Right cardiac atrium (tissue), 5 donors: ENCODE measurements around the gene COX6B1. TPM values are rescaled to one million over a fixed set of nuclear protein-coding genes. Genes with fewer than 3 reads are reported as not detected.
A peak's percentile ranks its signal among the peaks of the same experiment; 100 is the strongest.
"Not testable (repeated sequence)": the region's sequence is repeated elsewhere in the genome, so short reads cannot be mapped to it uniquely, and the experiment has no call there.

Source experiments
- ATAC-seq, 2 donors: fragments of 200-7000 bp; cut with Tn5 transposase; one replicate each; pipeline versions ENCODE4 v1.8.0 to v1.9.1; 2020; ENCODE audit warnings: moderate library complexity in 2 of 2, mild to moderate bottlenecking in 1 of 2
- DNase-seq, 3 donors: peaks; one replicate each; pipeline ENCODE4 v3.0.0-alpha.2; 2020
- H3K27ac ChIP-seq: one replicate; pipeline ENCODE4 v1.5.1; 2013; ENCODE audit warnings: mild to moderate bottlenecking, low read length, control low read depth, moderate library complexity
- H3K27me3 ChIP-seq: one replicate; pipeline ENCODE4 v1.6.1; 2013; ENCODE audit not compliant: control insufficient read depth, insufficient read depth
- H3K4me1 ChIP-seq: one replicate; pipeline ENCODE4 v1.6.1; 2013; ENCODE audit warnings: low read length; ENCODE audit not compliant: control insufficient read depth, insufficient read depth
- H3K4me3 ChIP-seq: one replicate; pipeline ENCODE4 v1.5.1; 2013; ENCODE audit warnings: low read length, control low read depth
- H3K9me3 ChIP-seq: one replicate; pipeline ENCODE4 v1.6.1; 2013; ENCODE audit warnings: low read length; ENCODE audit not compliant: control insufficient read depth
- WGBS: extraction: QIAGEN DNeasy Blood & Tissue Kit; methylation state at CpG from one replicate; pipeline ENCODE4 v1.1.7; 2013; 5-methylcytosine and 5-hydroxymethylcytosine counted together
- intact Hi-C, 4 donors: fragments of 100-400 bp; cut with DNase I; formaldehyde crosslinking; loops; one replicate each; pipeline versions ENCODE4 v1.11.0 to v1.14.0; 2022 to 2023
- polyA plus RNA-seq: library from polyadenylated mRNA; stranded (reverse); fragments of 200-250 nt; gene quantifications from one replicate; pipeline ENCODE4 v1.2.3, GENCODE V29; 2013
- total RNA-seq, 4 donors: library from RNA; stranded (reverse); fragmentation: NEBNext Ultra II Directional; extraction: Animal tissue kit (Norgen Biotek cat#: 25700); gene quantifications; one replicate each; pipeline ENCODE4 v1.2.1, GENCODE V29; 2021
- donor health status: healthy with polysubstance abuse.
- donor health status: DM: no; HTN: yes; CAD: no.
- donor health status: DM: no; HTN: no; CAD: no.
- donor health status: DM: no; HTN: yes; CAD: no; lungs with severe emphysema.
- donor health status: DM: yes; HTN: yes; CAD: no.

COX6B1 gene
- total and polyA plus RNA-seq, 5 donors, result 899 to 3,084 (median 1,127) TPM

DNA sequence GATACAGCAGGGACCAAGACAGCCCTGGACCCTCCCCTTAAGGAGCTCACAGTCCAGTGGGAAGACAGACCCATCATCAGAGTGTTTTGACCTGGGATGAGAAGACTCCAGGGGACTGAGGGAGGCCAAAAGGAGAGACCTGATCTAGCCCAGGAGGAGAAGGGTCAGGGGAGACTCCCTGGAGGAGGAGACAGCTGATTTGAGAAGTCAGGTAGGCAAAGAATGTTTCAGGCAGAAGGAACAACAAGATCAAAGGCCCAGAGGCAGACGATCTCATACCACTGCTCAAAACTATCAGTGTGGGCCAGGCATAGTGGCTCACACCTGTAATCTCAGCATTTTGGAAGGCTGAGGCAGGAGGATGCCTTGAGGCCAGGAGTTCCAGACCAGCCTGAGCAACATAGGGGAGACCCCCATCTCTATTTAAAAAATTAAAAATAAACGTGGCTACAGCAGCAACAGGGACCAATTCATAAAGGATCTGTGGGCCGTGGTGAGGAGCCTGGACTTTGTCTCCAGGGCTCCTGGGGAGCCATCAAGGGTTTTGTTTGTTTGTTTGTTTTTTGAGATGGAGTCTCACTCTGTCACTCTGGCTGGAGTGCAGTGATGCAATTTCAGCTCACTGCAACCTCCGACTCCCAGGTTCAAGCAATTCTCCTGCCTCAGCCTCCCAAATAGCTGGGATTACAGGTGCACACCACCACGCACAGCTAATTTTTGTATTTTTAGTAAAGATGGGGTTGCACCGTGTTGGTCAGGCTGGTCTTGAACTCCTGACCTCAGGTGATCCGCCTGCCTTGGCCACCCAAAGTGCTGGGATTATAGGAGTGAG lies 2.2 kb upstream of the COX6B1 start:
- Histone ChIP-seq H3K4me3 (no peak overlapping the region), H3K4me1 (no peaks in the 10 kb centered on the region), H3K27me3 (no peaks in the 10 kb centered on the region), H3K9me3 (no peaks in the 10 kb centered on the region), H3K27ac (no peak overlapping the region)
- DNase-seq (no peak), ATAC-seq (no peak)
- 71% methylated on average over 7 of the region's 7 CpGs for WGBS
- intact Hi-C loops, result no loop called here

DNA sequence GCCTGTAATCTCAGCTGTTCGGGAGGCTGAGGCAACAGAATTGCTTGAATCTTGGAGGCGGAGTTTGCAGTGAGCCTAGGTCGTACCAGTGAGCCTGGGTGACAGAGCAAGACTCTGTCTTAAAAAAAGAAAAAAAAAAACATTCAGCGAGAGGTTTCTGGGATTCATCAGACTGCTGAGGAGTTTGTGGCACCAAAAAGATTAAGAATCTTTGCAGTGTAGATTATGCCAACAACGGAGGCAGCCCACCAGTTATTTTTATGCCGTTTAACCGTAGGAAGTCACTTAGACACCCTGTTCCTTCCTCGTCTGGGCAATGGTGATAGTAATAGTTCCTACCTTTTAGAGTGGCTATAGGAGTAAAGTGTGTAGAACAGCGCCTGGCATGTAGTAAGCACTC lies 2.5 kb downstream of the COX6B1 start:
- H3K27me3 ChIP-seq, result no peaks in the 10 kb centered on the region
- no peak overlapping the region for H3K27ac ChIP-seq
- no peaks in the 10 kb centered on the region for H3K4me1 ChIP-seq
- no peak overlapping the region for H3K4me3 ChIP-seq
- intact Hi-C loops, result no loop called here
- ATAC-seq, result no peak
- no peak for DNase-seq
- no peaks in the 10 kb centered on the region for H3K9me3 ChIP-seq
- 64% methylated on average over 9 of the region's 9 CpGs for WGBS

DNA sequence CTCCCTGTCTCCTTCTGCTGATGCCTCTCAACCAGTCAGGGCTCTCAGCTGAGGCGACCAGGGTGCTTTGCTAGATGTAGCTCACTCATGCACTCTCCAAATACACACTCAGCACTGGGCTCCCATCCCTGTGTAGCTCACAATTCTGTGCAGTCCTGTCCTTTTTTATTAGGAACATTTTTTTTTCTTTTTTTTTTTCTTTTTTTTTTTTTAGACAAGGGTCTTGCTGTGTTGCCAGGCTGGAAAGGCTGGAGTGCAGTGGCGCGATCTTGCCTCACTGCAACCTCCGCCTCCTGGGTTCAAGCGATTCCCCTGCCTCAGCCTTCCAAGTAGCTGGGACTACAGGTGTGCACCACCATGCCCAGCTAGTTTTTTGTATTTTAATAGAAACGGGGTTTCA lies 6.7 kb downstream of the COX6B1 start:
- DNase-seq, H3K27me3 ChIP-seq, H3K4me1 ChIP-seq, H3K27ac ChIP-seq, ATAC-seq, H3K4me3 ChIP-seq, H3K9me3 ChIP-seq, intact Hi-C loops: not testable (repeated sequence)
- WGBS, result 97% methylated on average over 6 of the region's 6 CpGs

DNA sequence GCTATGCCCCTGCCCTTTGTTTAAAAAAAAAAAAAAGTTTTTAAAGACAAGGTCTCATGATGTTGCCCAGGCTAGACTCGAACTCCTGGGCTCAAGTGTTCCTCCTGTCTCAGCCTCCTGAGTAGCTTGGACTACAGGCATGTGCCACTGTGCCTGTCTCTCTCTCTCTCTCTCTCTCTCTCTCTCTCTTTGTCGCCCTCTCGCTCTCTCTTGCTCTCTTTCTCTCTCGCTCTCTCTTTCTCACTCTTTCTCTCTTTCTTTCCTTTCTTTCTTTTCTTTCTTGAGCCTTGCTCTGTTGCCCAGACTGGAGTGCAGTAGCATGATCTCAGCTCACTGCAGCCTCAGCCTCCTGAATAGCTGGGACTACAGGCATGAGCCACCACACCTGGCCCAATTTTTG lies 7.5 kb downstream of the COX6B1 start:
- Histone ChIP-seq H3K4me1 (no peaks in the 10 kb centered on the region), H3K27ac (no peak overlapping the region), H3K27me3 (no peaks in the 10 kb centered on the region), H3K4me3 (no peak overlapping the region), H3K9me3 (no peaks in the 10 kb centered on the region)
- intact Hi-C loops, result no loop called here
- 97% methylated on average over 4 of the region's 4 CpGs for WGBS
- no peak for ATAC-seq
- no peak for DNase-seq

DNA sequence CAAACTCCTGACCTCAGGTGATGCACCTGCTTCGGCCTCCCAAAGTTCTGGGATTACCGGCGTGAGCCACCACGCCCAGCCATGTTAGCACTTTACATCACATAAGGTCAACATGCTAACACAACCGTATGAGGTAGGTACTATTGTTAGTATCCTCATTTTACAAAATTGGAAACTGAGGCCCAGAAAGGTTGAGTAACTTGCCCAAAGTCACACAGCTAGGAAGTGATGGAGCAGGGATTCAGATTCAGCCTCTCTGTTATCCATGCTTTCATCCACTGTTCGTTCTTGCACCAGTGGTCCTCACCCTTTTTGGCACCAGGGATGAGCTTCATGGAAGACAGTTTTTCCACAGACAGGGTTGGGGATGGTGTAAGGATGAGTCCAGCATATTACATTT lies 8.6 kb downstream of the COX6B1 start:
- 95% methylated on average over 6 of the region's 6 CpGs for WGBS
- intact Hi-C loops, result no loop called here
- Histone ChIP-seq H3K9me3 (no peaks in the 10 kb centered on the region), H3K4me1 (no peaks in the 10 kb centered on the region), H3K4me3 (no peak overlapping the region), H3K27me3 (no peaks in the 10 kb centered on the region), H3K27ac (no peak overlapping the region)
- ATAC-seq (no peak), DNase-seq (no peak)

DNA sequence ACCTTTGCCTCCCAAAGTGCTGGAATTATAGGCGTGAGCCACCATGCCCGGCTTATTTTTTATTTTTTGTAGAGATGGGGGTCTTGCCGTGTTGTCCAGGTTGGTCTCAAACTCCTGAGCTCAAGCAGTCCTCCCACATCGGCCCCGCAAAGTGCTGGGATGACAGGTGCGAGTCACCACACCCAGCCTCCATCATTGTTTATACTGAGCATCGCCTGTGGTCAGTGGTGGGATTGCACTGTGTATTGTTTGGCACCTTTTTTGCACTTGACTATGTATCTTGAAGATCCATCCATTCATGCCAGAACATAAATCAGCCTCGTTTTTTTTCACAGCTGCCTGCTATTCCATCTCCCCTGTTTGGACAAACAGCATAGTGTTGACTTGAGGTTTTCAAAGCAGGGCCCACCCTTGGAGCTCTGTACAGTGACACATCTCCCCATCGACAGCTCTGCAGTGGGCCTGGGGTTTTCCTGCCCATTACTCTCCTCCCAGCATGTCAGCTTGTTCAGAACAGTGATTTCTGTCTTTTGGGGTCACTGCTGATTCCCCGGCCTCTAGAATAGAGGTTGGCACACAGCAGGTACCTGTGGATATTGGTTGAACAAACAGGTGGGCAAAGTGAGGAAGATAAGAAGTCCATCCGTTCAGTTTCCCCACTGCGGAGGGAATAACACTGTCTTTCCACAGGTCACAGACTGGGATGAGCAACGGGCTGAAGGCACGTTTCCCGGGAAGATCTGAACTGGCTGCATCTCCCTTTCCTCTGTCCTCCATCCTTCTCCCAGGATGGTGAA lies 10.0 kb downstream of the COX6B1 start:
- Histone ChIP-seq H3K4me1 (no peaks in the 10 kb centered on the region), H3K27ac (no peak overlapping the region), H3K9me3 (no peaks in the 10 kb centered on the region), H3K27me3 (no peaks in the 10 kb centered on the region), H3K4me3 (no peak overlapping the region)
- intact Hi-C loops, result no loop called here
- WGBS, result 93% methylated on average over 15 of the region's 15 CpGs
- ATAC-seq (peak in 1 of 2 donors; percentile 17), DNase-seq (no peak)

DNA sequence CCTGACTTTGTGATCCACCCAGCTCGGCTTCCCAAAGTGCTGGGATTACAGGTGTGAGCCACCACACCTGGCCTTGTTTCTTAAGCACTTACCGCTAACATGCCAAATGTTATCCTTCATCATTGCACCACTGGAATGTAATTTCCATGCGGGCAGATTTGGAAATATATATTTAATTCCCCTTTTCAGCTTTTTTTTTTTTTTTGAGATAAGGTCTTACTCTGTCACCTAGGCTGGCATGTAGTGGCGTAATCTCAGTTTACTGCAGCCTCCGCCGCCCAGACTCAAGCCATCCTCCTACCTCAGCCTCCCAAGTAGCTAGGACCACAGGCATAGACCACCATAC lies 13.8 kb downstream of the COX6B1 start:
- Histone ChIP-seq H3K4me3 (no peak overlapping the region), H3K27me3 (no peaks in the 10 kb centered on the region), H3K9me3 (no peaks in the 10 kb centered on the region), H3K4me1 (no peaks in the 10 kb centered on the region), H3K27ac (no peak overlapping the region)
- DNase-seq, result no peak
- no peak for ATAC-seq
- intact Hi-C loops, result no loop called here
- WGBS, result 97% methylated on average over 6 of the region's 6 CpGs

DNA sequence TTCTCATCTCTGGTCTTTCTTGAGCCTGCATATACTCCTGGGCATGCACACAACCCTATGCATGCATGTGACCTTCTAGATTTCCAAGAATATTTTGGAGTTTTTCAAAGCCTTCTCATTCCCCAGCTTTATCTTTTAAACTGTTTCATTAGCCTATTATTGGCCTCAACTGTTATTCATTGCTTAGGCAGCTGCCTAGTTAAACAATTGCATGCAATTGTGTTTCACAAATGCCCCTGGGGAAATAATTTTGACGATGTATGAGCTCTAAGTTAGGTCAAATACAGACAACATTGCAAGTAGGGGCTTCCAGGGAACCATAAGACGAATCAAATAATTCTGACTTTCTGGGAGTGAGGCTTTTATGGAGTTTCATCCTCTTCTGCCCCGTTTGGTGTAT lies 15.9 kb downstream of the COX6B1 start:
- ATAC-seq, result no peak
- H3K9me3 ChIP-seq, result no peaks in the 10 kb centered on the region
- WGBS, result 82% methylated on average over 3 of the region's 3 CpGs

DNA sequence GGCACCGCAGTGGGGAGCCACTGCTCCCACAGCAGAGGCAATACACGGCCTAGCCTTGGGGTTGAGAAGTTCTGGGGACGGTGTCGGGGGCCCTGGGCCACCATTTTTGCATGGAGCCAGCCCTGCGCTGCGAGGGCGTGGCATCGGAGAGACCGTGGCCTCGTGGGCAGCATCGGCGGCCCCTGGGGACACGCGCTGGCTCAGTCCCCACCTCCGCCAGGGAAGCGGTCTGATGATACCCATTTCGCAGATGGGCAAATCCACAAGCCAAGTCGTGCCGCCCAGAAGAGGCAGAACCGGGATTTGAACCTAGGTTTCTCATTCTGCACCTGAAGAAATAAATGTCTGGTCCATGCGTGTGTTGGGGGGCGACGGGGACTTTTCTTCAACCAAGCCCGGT lies 17.0 kb downstream of the COX6B1 start:
- 96% methylated on average over 24 of the region's 24 CpGs for WGBS
- H3K9me3 ChIP-seq, result no peaks in the 10 kb centered on the region

More for the DNA sequence above, 15.9 kb downstream of the COX6B1 start:
- Histone ChIP-seq H3K27ac (no peak overlapping the region), H3K27me3 (no peaks in the 10 kb centered on the region), H3K4me3 (no peak overlapping the region), H3K4me1 (no peaks in the 10 kb centered on the region)
- intact Hi-C loops, result no loop called here
- no peak for DNase-seq

DNA sequence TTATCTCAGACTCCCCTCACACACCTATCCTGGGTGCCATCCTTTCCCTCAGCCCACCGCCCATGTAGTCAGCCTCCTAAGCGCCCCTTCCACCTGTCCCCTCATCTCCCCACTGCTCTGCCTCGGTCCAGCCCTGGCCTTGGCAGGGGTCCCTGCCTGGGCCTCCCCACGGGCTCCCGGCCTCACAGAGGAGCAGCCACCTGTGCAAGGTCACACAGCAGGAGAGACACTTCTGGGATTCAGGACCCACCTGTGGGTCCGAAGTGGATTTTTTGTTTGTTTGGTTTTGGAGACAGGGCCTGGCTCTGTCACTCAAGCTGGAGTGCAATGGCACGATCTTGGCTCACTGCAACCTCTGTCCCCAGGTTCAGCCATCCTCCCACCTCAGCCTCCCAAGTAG lies 17.5 kb downstream of the COX6B1 start:
- ATAC-seq, result peak in 1 of 2 donors; percentile 39

More for the DNA sequence above, 17.0 kb downstream of the COX6B1 start:
- ATAC-seq (no peak), DNase-seq (no peak)
- H3K4me3 ChIP-seq, result no peak overlapping the region
- H3K4me1 ChIP-seq, result no peaks in the 10 kb centered on the region
- intact Hi-C loops, result no loop called here
- no peak overlapping the region for H3K27ac ChIP-seq
- H3K27me3 ChIP-seq, result no peaks in the 10 kb centered on the region

DNA sequence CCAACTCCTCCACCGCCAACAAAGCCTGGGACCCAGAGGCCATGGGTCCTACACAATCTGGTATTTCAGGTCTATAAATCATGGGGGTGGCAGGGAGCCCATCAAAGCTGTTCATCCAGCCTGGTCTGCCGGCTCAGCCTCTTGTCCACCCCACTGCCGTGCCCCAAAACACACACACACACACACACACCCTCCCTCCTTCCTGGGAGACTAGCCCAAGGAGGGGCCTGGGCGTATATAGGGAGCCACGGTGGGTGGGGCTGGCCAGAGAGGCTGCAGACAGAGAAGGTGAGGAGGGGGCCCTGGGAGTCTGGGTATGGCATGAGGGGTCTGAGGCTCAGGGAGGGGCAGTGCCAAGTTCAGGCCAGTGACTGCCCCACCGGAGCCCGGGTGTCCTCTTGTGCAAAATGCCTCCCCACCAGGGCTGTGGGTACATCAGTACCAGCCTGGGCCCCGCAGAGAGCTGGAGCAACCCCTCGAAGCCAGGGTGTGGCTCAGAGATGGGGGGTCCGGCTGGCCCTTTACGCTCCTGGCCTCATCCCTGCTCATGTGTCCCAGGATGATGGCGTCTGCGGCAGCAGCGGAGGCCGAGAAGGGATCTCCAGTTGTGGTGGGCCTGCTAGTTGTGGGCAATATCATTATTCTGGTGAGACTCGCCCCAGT lies 18.3 kb downstream of the COX6B1 start, which contains the start of gene UPK1A:
Gene UPK1A, plus strand, starts transcription at position 267 of the 663 bp plus-strand sequence. Its CDS starts 296 bp downstream, at position 563.
- DNase-seq (peak in 1 of 3 donors; percentile 53), ATAC-seq (peak; percentile 22 to 46)
- 70% methylated on average over 16 of the region's 16 CpGs for WGBS
- intact Hi-C loops, result no loop called here
- H3K27ac ChIP-seq, result no peak within 1 kb of the TSS
- no peaks in the 10 kb centered on the region for H3K4me1 ChIP-seq
- H3K9me3 ChIP-seq, result no peaks in the 10 kb centered on the region
- no peak within 1 kb of the TSS for H3K4me3 ChIP-seq
- no peaks in the 10 kb centered on the region for H3K27me3 ChIP-seq

More for the DNA sequence above, 17.5 kb downstream of the COX6B1 start:
- Histone ChIP-seq H3K4me3 (no peak overlapping the region), H3K27me3 (no peaks in the 10 kb centered on the region), H3K27ac (no peak overlapping the region), H3K4me1 (no peaks in the 10 kb centered on the region), H3K9me3 (no peaks in the 10 kb centered on the region)
- no peak for DNase-seq
- 90% methylated on average over 7 of the region's 7 CpGs for WGBS
- intact Hi-C loops, result no loop called here
